Left lung (tissue), 10 donors: Measurements from ENCODE around the gene ST8SIA2. TPM values are rescaled to one million over a fixed set of nuclear protein-coding genes. Genes with fewer than 3 reads are reported as not detected.

Source experiments
- ATAC-seq: fragments of 200-7000 bp; cut with Tn5 transposase; one replicate; pipeline ENCODE4 v1.9.1; 2020; ENCODE audit warnings: moderate library complexity
- DNase-seq, 4 donors: peaks; one replicate each; pipeline ENCODE4 v3.0.0-alpha.2; 2013 to 2020
- H3K27ac ChIP-seq, 2 donors: fragments of 200-600 bp; sonication (generic) in 1 of 2; one replicate each; pipeline versions ENCODE4 v1.5.0 to v1.8.0; 2020 to 2021
- H3K27me3 ChIP-seq, 2 donors: fragments of 200-600 bp; sonication (generic) in 1 of 2; one replicate each; pipeline versions ENCODE4 v1.5.0 to v1.8.0; 2020 to 2021
- H3K36me3 ChIP-seq, 2 donors: fragments of 200-600 bp; sonication (generic) in 1 of 2; one replicate each; pipeline versions ENCODE4 v1.5.0 to v1.8.0; 2020 to 2021
- H3K4me1 ChIP-seq, 2 donors: fragments of 200-600 bp; one replicate each; pipeline ENCODE4 v1.8.0; 2021
- H3K4me3 ChIP-seq, 2 donors: fragments of 200-600 bp; sonication (generic) in 1 of 2; one replicate each; pipeline versions ENCODE4 v1.5.0 to v1.8.0; 2020 to 2021; ENCODE audit warnings: mild to moderate bottlenecking in 1 of 2
- H3K9me3 ChIP-seq, 2 donors: fragments of 200-600 bp; sonication (generic) in 1 of 2; one replicate each; pipeline versions ENCODE4 v1.5.0 to v1.8.0; 2020 to 2021
- intact Hi-C, 2 donors: fragments of 100-400 bp; cut with DNase I; formaldehyde crosslinking; loops; one replicate each; pipeline versions ENCODE4 v1.11.2 to v1.14.2; 2022
- polyA plus RNA-seq, 6 donors: library from polyadenylated mRNA; unstranded; fragments of 120-200 nt; gene quantifications; one replicate each; pipeline ENCODE4 v1.2.1, GENCODE V29; 2013; ENCODE audit not compliant: insufficient read length in 6 of 6
- total RNA-seq, 2 donors: library from RNA; stranded (reverse); fragmentation: NEBNext Ultra II Directional; extraction: Animal tissue kit (Norgen Biotek cat#: 25700); gene quantifications; one replicate each; pipeline ENCODE4 v1.2.1, GENCODE V29; 2021
- TF ChIP-seq, protein P1 (sequence below), 2 donors: fragments of 200-600 bp; sonication (generic) in 1 of 2; IDR thresholded peaks; one replicate each; pipeline versions ENCODE4 v1.5.0 to v1.8.0; 2021; ENCODE audit warnings: antibody characterized with exemption in 2 of 2
- donor health status: DM: no; HTN: yes; CAD: no.
- donor health status: DM: no; HTN: no; CAD: no.

Gene ST8SIA2
- total and polyA plus RNA-seq, 8 donors = 0.50 to 6.1 (median 4.7) TPM; not detected in 1

DNA sequence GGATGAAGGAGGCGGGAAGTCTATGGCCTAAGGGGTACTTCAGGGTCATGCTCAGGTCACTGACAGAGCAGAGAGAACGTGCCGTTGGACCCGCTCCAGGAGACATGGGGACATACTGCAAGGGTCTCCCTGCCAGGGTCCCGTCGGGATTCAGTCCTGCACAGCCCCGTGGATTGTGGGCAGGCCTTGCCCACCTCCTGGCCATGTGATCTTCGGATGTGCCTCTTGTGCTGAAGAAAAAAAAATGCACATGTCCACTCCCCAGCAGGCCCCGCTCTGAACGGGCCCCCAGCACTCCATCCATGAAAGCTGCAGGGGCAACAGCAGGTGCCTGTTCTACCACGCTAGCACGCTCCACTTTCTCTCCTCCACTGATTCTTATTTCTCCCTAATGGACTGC is 22.9 kb downstream of the ST8SIA2 start:
- ATAC-seq = no peak
- H3K36me3 ChIP-seq = no peaks in the 10 kb centered on the region
- no peak for DNase-seq
- H3K4me1 ChIP-seq = no peaks in the 10 kb centered on the region
- H3K4me3 ChIP-seq = no peak overlapping the region
- peaks cover 0 to 11% of the 10 kb centered on the region in 2 donors for H3K27me3 ChIP-seq
- intact Hi-C loops = no loop called here
- no peak overlapping the region for H3K27ac ChIP-seq
- H3K9me3 ChIP-seq = no peaks in the 10 kb centered on the region
- TF ChIP-seq, protein P1, sequence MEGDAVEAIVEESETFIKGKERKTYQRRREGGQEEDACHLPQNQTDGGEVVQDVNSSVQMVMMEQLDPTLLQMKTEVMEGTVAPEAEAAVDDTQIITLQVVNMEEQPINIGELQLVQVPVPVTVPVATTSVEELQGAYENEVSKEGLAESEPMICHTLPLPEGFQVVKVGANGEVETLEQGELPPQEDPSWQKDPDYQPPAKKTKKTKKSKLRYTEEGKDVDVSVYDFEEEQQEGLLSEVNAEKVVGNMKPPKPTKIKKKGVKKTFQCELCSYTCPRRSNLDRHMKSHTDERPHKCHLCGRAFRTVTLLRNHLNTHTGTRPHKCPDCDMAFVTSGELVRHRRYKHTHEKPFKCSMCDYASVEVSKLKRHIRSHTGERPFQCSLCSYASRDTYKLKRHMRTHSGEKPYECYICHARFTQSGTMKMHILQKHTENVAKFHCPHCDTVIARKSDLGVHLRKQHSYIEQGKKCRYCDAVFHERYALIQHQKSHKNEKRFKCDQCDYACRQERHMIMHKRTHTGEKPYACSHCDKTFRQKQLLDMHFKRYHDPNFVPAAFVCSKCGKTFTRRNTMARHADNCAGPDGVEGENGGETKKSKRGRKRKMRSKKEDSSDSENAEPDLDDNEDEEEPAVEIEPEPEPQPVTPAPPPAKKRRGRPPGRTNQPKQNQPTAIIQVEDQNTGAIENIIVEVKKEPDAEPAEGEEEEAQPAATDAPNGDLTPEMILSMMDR (IDR thresholded peaks at IDR 0.05) = no peak

- H3K4me1 ChIP-seq = no peaks in the 10 kb centered on the region
- intact Hi-C loops = no loop called here
- peaks cover 0 to 11% of the 10 kb centered on the region in 2 donors for H3K27me3 ChIP-seq
- H3K36me3 ChIP-seq = no peaks in the 10 kb centered on the region
- TF ChIP-seq, protein P1 (IDR thresholded peaks at IDR 0.05) = no peak
- no peak overlapping the region for H3K4me3 ChIP-seq
- DNase-seq (no peak), ATAC-seq (no peak)
- H3K27ac ChIP-seq = no peak overlapping the region
- no peaks in the 10 kb centered on the region for H3K9me3 ChIP-seq
Measured at GRCh38 chr15:92417716-92418115, 24.0 kb downstream of the ST8SIA2 start.

- TF ChIP-seq, protein P1 (IDR thresholded peaks at IDR 0.05) = no peak
- no peak for ATAC-seq
Measured at GRCh38 chr15:92418864-92419263, 25.2 kb downstream of the ST8SIA2 start.

DNA sequence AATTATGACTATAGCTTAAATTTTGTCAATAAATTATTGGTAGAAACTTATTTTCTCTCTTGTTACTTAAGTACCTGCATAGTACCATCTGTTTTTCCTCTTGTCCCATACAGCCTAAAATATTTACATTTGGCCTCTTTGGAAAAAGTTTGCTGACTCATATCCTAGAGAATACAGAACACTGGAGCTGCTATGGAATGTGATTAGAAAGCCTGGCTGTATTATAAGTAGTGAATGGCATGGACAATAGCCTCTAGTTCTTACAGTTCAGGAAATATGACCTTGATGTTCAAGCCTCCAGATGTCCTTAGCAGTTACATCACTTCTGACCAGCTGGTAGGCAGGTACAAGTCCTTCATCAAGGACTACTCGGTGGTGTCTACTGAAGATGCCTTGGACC is 28.3 kb downstream of the ST8SIA2 start:
- no peaks in the 10 kb centered on the region for H3K4me1 ChIP-seq
- H3K9me3 ChIP-seq = no peaks in the 10 kb centered on the region
- intact Hi-C loops = no loop called here
- no peak overlapping the region for H3K27ac ChIP-seq
- no peak for ATAC-seq
- TF ChIP-seq, protein P1 (IDR thresholded peaks at IDR 0.05) = no peak
- DNase-seq = no peak
- no peaks in the 10 kb centered on the region for H3K36me3 ChIP-seq
- H3K4me3 ChIP-seq = no peak overlapping the region
- H3K27me3 ChIP-seq = peaks cover 0 to 23% of the 10 kb centered on the region in 2 donors

More at GRCh38 chr15:92418864-92419263, 25.2 kb downstream of the ST8SIA2 start:
- intact Hi-C loops = no loop called here
- no peak overlapping the region for H3K27ac ChIP-seq
- H3K27me3 ChIP-seq = peaks cover 0 to 11% of the 10 kb centered on the region in 2 donors
- H3K36me3 ChIP-seq = no peaks in the 10 kb centered on the region
- no peak overlapping the region for H3K4me3 ChIP-seq
- no peak for DNase-seq
- H3K4me1 ChIP-seq = no peaks in the 10 kb centered on the region
- H3K9me3 ChIP-seq = no peaks in the 10 kb centered on the region

DNA sequence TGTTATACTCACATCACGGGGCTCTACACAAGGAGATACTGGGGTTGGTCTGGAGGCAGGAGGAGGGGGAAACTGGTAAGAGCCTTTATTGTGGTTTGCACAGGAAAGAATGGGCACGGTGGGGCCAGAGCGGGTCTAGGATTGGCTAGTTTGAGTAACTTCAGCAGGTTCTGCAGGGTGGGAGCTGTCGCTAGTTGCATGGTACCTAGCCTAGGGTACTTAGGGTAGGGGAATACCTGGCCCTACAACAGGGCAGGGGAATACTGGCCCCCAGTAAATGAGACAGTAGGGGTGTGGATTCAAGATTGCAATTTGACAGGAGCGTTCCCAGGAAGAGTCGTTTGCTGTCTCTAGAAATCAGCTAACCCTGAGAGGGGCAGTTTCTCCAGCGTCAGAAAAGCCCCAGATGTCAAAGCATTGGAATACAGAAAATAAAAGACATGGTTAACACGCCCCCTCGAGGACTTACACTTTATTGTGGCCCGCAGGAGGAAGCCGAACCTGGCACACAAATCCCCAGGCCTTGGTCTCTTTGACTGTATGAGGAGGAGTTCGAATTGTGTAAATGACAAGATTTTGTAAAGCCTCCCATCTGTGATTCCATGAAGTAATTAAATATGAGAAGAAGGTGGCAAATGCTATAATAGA is 32.0 kb downstream of the ST8SIA2 start:
- Histone ChIP-seq H3K4me3 (no peak overlapping the region), H3K9me3 (no peaks in the 10 kb centered on the region), H3K27me3 (peaks cover 0 to 24% of the 10 kb centered on the region in 2 donors), H3K4me1 (no peaks in the 10 kb centered on the region), H3K36me3 (no peaks in the 10 kb centered on the region), H3K27ac (no peak overlapping the region)
- intact Hi-C loops = no loop called here
- ATAC-seq (no peak), DNase-seq (no peak)
- TF ChIP-seq, protein P1 (IDR thresholded peaks at IDR 0.05) = no peak
